Activated CD8-positive, alpha-beta T cell treated with anti-CD3 and anti-CD28 coated beads for 36 hours (primary cell): ENCODE data around the gene ANGPTL8. TPM values are rescaled to one million over a fixed set of nuclear protein-coding genes. Genes with fewer than 3 reads are reported as not detected.

Source experiments
- ATAC-seq: fragments of 200-7000 bp; cut with Tn5 transposase; one replicate; pipeline ENCODE4 v1.10.0; 2021; ENCODE audit warnings: mild to moderate bottlenecking, moderate library complexity
- CTCF ChIA-PET: fragments of 350-600 bp; sonication (Branson Sonifier 250); formaldehyde crosslinking; loops from one replicate; lab custom pipeline; 2021; ENCODE audit warnings: antibody characterized with exemption; lab: Charles Lee
- POLR2A ChIA-PET: fragments of 350-600 bp; sonication (Branson Sonifier 250); formaldehyde crosslinking; loops from one replicate; lab custom pipeline; 2021; ENCODE audit warnings: antibody characterized with exemption; lab: Charles Lee
- DNase-seq: peaks from one replicate; pipeline ENCODE4 v3.0.0-alpha.2; 2020
- H3K27ac Mint-ChIP-seq: one replicate; pipeline ENCODE4 v1.8.0; 2021; ENCODE audit warnings: mild to moderate bottlenecking, mixed read lengths
- H3K27me3 Mint-ChIP-seq: one replicate; pipeline ENCODE4 v1.8.0; 2021; ENCODE audit warnings: mixed read lengths
- H3K36me3 Mint-ChIP-seq: one replicate; pipeline ENCODE4 v1.8.0; 2021; ENCODE audit warnings: low read depth, mixed read lengths
- H3K4me1 Mint-ChIP-seq: one replicate; pipeline ENCODE4 v1.8.0; 2021; ENCODE audit warnings: low read depth, mixed read lengths
- H3K4me3 Mint-ChIP-seq: one replicate; pipeline ENCODE4 v1.8.0; 2021; ENCODE audit warnings: mild to moderate bottlenecking, moderate library complexity, mixed read lengths
- H3K9me3 Mint-ChIP-seq: one replicate; pipeline ENCODE4 v1.8.0; 2021; ENCODE audit warnings: mixed read lengths
- intact Hi-C: fragments of 100-400 bp; cut with micrococcal nuclease; formaldehyde crosslinking; loops from one replicate; pipeline ENCODE4 v1.10.0; 2022
- total RNA-seq, 2 experiments: library from RNA; stranded (reverse); gene quantifications; one replicate each; pipeline ENCODE4 v1.2.3, GENCODE V29; 2021
- TF ChIP-seq, protein P1 (sequence below): fragments of 200-600 bp; IDR thresholded peaks from one replicate; pipeline ENCODE4 v1.8.0; 2022; ENCODE audit warnings: antibody characterized with exemption, mild to moderate bottlenecking

Gene ANGPTL8
- total RNA-seq, 2 experiments from 2014 or later = not detected

DNA sequence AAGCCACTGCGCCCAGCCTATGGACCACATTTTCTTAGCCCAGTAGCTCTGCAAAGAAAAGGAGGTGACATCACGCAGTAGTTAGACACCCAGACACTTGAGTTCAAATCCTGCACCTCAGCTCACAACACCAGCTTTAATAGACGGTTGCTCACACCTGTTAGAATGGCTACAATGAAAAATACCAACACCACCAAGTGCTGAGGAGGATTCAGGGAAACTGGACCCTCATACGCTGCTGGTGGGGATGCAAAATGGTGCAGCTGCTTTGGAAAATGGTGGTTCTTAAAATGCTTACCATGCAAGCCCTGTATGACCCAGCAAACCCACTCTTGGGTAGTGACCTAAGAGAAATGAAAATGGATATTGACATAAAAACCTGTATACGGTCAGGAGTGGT lies 34.6 kb downstream of the ANGPTL8 start:
- POLR2A ChIA-PET = interaction anchor here (1.4 kb wide), 1 partner anchor 9 kb away, joined by 3 read pairs; no protein-coding TSS in a partner anchor
- H3K4me3 Mint-ChIP-seq = no peak overlapping the region
- peaks cover 2% of the 10 kb centered on the region for H3K9me3 Mint-ChIP-seq
- H3K27ac Mint-ChIP-seq = no peak overlapping the region
- no peaks in the 10 kb centered on the region for H3K4me1 Mint-ChIP-seq
- DNase-seq (no peak), ATAC-seq (no peak)
- CTCF ChIA-PET = interaction anchor here (1.1 kb wide), 1 partner anchor 12 kb away, joined by 3 read pairs; no protein-coding TSS in a partner anchor
- no peaks in the 10 kb centered on the region for H3K36me3 Mint-ChIP-seq
- intact Hi-C loops = no loop called here
- TF ChIP-seq, protein P1, sequence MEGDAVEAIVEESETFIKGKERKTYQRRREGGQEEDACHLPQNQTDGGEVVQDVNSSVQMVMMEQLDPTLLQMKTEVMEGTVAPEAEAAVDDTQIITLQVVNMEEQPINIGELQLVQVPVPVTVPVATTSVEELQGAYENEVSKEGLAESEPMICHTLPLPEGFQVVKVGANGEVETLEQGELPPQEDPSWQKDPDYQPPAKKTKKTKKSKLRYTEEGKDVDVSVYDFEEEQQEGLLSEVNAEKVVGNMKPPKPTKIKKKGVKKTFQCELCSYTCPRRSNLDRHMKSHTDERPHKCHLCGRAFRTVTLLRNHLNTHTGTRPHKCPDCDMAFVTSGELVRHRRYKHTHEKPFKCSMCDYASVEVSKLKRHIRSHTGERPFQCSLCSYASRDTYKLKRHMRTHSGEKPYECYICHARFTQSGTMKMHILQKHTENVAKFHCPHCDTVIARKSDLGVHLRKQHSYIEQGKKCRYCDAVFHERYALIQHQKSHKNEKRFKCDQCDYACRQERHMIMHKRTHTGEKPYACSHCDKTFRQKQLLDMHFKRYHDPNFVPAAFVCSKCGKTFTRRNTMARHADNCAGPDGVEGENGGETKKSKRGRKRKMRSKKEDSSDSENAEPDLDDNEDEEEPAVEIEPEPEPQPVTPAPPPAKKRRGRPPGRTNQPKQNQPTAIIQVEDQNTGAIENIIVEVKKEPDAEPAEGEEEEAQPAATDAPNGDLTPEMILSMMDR = no peak
- peaks cover 21% of the 10 kb centered on the region for H3K27me3 Mint-ChIP-seq

DNA sequence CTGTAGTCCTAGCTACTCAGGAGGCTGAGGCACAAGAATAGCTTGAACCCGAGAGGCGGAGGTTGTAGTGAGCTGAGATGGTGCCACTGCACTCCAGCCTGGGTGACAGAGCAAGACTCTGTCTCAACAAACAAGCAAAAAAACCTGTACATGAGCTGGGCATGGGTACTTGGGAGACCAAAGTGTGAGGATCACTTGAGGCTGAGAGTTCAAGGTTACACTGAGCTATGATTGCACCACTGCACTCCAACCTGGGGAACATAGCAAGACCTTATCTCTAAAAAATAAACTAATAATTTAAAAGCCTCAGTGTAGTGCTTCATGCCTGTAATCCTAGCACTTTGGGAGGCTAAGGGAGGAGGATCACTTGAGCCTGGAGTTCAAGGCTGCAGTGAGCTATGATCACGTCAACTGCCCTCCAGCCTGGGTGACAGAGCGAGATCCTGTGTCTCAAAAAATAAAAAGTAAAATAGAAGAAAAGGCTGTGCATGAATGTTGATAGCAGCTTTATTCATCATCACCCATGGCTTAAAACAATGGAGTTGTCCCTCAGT lies 35.2 kb downstream of the ANGPTL8 start:
- ChIA-PET CTCF (interaction anchor here (1.1 to 1.6 kb wide), 2 partner anchors 12 to 24 kb away, joined by 3 read pairs; no protein-coding TSS in a partner anchor), POLR2A (no interaction called here)
- Mint-ChIP-seq H3K27me3 (peaks cover 18% of the 10 kb centered on the region), H3K9me3 (peaks cover 3% of the 10 kb centered on the region), H3K36me3 (no peaks in the 10 kb centered on the region), H3K27ac (no peak overlapping the region), H3K4me3 (no peak overlapping the region), H3K4me1 (peaks cover 3% of the 10 kb centered on the region)
- DNase-seq (no peak), ATAC-seq (no peak)
- TF ChIP-seq, protein P1 = no peak
- intact Hi-C loops = no loop called here

DNA sequence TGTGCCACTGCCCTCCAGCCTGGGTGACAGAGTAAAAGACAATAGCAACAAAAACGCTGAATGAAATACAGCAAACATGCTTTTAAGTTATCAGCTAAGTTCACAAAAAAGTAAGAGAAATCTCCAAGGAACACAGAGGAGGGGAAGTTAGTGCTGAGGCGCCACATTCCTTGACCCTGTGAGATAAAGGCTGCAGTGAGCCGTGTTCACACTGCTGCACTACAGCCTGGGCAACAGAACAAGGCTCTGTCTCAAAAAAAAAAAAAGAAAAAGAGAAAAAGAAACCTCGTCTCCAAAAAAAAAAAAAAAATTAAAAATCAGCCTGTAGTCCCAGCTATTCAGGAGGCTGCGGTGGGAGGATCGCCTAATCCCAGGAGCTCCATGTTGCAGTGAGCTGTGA lies 39.3 kb downstream of the ANGPTL8 start:
- ChIA-PET POLR2A (no interaction called here), CTCF (interaction anchor here (0.7 kb wide), 1 partner anchor 204 kb away, joined by 3 read pairs; no protein-coding TSS in a partner anchor)
- H3K36me3 Mint-ChIP-seq = no peaks in the 10 kb centered on the region
- no peak overlapping the region for H3K4me3 Mint-ChIP-seq
- H3K27me3 Mint-ChIP-seq = peaks cover 31% of the 10 kb centered on the region
- TF ChIP-seq, protein P1 = no peak
- DNase-seq (no peak), ATAC-seq (no peak)
- H3K9me3 Mint-ChIP-seq = peaks cover 4% of the 10 kb centered on the region
- peaks cover 8% of the 10 kb centered on the region for H3K4me1 Mint-ChIP-seq
- H3K27ac Mint-ChIP-seq = no peak overlapping the region
- intact Hi-C loops = no loop called here

DNA sequence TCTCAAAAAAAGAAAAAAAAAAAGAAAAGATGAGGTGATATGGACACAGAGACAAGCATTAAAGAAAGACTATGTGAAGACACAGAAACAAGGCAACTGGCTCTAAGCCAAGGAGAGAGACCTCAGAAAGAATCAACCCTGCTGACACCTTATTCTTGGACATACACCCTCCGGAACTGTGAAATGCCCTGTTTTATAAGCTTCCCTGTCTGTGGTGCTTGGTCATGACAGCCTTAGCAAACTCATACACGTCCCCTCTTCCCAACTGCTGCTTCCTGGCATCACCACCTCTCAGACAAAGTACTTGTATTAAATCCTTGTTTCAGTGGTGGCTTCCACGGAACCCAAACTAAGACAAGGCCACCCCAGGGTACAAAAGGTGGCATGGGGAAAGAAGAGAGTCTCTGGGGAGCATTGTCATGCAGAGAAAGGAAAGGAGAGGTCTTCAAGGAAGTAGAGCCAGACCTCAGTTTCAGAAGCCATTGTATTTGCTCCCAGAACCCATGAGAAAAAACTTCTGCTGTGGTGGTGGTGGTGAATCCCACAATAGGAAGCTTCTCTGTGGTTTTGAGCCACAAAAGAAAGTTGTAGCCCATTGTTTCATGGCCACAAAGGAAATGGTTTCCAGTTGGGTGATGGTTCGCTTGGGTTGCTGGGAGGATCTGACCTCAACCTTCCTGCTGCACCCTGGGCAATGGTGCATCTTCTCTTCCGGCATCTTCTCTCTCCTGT lies 40.3 kb downstream of the ANGPTL8 start:
- peak overlapping the region; percentile 11 for H3K4me3 Mint-ChIP-seq
- H3K27ac Mint-ChIP-seq = no peak overlapping the region
- H3K9me3 Mint-ChIP-seq = peaks cover 4% of the 10 kb centered on the region
- intact Hi-C loops = no loop called here
- H3K27me3 Mint-ChIP-seq = peaks cover 28% of the 10 kb centered on the region
- DNase-seq (peak; percentile 48), ATAC-seq (peak; percentile 72)
- ChIA-PET POLR2A (no interaction called here), CTCF (interaction anchor here (0.7 to 1.1 kb wide), 2 partner anchors 14 to 150 kb away, joined by 3 read pairs; no protein-coding TSS in a partner anchor)
- H3K4me1 Mint-ChIP-seq = peaks cover 8% of the 10 kb centered on the region
- TF ChIP-seq, protein P1 = no peak
- H3K36me3 Mint-ChIP-seq = no peaks in the 10 kb centered on the region
